Measurements from ENCODE around the gene IGFL2.

DNA sequence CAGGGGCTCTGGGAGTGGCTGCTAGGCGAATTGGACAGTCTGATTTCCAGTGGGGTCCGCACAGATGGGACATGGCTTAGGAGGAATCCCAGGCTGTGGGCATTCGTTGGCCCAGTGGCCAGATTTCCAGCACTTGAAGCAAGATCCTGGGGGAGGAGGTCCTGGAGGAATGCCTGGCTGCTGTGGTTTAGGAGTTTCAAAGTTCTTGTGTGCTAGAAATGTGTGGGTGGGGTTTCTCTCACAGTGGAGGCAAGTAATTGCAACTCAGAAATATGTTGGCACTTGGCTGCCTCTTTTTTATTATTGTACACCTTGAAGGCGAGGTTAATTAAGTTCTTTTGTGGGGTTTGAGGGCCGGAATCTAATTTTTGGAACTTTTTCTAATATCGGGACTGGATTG is 40.7 kb upstream of the IGFL2 start:
- TF ChIP-seq, protein P1, sequence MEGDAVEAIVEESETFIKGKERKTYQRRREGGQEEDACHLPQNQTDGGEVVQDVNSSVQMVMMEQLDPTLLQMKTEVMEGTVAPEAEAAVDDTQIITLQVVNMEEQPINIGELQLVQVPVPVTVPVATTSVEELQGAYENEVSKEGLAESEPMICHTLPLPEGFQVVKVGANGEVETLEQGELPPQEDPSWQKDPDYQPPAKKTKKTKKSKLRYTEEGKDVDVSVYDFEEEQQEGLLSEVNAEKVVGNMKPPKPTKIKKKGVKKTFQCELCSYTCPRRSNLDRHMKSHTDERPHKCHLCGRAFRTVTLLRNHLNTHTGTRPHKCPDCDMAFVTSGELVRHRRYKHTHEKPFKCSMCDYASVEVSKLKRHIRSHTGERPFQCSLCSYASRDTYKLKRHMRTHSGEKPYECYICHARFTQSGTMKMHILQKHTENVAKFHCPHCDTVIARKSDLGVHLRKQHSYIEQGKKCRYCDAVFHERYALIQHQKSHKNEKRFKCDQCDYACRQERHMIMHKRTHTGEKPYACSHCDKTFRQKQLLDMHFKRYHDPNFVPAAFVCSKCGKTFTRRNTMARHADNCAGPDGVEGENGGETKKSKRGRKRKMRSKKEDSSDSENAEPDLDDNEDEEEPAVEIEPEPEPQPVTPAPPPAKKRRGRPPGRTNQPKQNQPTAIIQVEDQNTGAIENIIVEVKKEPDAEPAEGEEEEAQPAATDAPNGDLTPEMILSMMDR (conservative IDR thresholded peaks at IDR 0.05) = no peak
- TF ChIP-seq EZH2 (IDR thresholded peaks at IDR 0.05; ENCODE audit: low read depth) = no peak
